GM18519 (cell line): ENCODE data around the gene EPHB2.

ENCODE experiments used
- ATAC-seq: cut with Tn5 transposase; IDR thresholded peaks from one replicate; pipeline ENCODE4 v1.9.1; 2021; ENCODE audit warnings: mild to moderate bottlenecking, moderate library complexity; ENCODE audit not compliant: unreplicated experiment, low FRiP score

EPHB2 gene

GRCh38 chr1:22749919-22750684 is 39.5 kb downstream of the EPHB2 start:
- ATAC-seq = no peak

DNA sequence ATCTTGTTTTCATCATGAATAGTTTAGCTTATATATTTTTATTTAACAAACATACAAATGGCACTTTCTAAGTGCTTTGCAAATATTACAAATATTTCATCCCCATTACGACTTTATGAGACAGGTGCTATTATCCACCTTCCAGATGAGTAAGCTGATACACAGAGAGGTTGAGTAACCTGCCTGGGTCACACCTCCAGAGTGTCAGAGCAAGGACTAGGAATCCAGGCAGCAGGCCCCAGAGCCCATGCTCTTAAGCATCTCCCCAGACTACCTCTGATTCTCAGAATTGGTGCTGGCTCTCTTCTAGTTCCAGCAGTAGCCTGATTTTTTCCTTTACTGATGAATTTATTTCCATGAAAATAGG is 40.0 kb downstream of the EPHB2 start:
- no peak for ATAC-seq

DNA sequence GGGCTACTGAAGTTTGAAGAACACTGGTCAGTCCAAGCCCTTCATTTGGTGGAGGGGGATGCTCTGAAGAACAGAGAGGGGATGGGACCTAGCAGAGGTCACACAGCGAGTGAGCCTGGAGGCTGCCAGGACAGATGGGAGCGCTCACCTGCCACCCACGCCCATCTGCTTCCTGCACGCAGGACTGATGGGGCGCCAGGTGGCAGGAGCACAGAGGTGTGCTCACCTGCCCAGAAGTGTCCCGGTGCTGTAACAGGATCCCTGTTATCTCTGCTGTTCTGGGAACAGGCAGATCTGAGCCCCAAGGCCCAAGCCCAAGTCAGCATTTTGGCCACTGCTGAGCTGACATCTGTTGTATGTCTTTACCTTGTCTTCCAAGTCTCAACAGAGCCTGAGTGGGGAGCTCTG is 40.5 kb downstream of the EPHB2 start:
- ATAC-seq = no peak

DNA sequence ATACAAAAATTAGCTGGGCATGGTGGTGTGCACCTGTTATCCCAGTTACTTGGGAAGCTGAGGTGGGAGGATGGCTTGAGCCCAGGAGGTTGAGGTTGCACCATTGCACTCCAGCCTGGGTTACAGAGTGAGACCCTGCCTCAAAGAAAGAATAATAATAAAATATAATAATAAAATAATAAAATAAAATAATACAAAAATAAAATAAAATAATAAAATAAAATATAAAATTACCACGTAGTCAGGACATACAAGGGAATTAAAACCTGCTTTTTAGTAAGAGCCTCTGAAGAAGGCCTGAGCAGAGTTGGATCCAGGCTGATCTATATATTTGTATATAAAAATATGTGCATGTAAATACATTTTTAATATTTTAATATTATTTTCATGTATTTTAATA is 41.7 kb downstream of the EPHB2 start:
- ATAC-seq = no peak

DNA sequence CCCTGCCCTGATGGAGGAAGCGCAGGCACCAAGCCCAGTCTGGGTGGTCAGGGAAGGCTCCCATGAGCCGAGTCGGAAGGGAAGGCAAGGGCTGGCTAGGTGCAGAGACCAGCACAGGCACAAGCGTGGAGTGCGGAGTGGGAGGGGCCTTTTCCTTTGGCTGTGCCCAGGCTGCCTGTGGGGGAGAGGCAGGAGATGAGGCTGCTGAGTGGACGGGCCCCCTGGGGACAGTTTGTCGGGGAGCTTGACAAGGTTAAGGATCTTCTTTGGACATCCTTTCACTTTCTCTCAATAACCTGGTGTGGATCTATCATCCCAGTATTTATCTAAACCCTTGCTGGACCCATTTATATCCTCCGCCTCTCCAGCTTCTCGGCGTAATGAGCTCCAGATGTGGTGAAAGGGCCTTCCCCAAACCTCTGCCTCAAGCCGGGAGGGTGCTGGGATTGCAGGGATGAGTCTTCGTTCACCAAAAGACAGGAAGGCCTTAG is 42.9 kb downstream of the EPHB2 start:
- no peak for ATAC-seq

GRCh38 chr1:22754106-22754768 is 43.6 kb downstream of the EPHB2 start:
- no peak for ATAC-seq

GRCh38 chr1:22754824-22755223 is 44.2 kb downstream of the EPHB2 start:
- no peak for ATAC-seq

DNA sequence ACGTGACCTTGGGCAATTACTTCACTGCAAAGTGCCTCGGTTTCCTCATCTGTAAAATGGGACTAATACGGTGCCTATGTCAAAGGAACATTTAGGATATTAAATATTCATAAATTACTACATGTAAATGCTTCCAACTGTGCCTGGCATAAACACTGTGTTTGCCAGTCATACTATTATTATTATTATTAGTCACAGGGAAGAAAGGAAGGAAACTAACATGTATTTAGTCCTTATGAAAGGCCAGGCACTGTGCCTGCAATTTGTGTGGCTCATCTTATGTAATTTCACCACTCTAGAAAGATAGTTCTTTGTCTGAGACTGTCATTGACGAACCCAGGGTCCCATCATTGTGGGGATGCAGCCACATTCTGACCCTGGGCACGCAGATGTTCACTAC is 45.0 kb downstream of the EPHB2 start:
- no peak for ATAC-seq

DNA sequence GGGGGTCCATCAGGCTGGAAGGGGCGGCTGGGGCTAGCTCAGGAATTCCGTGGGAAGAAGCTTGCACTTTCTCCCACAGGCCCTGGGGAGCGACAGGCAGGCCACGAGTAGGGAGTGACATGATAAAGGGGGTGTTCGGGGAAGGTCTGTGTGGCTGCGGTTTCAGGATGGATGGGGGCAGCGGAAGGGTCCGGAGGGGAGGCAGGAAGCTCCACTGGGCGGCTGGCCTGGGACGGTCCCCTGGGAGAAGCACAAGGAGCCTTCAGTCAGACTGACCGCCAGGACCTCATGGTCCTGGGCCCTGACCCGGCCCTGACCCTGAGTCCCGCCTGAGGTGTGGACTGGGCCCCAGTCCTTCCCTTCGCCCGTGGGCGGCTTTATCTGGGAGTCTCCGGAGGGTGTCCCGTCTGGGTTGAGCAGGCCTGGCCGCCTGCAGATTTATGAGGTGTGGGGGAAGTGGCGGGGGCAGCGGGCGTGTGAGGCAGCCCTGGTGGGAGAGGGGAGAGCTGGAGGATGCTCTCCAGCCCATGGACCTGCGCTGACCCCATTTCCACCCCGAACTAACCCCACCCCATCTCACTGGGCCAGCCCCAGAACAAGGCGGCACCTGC is 45.6 kb downstream of the EPHB2 start:
- ATAC-seq = no peak

GRCh38 chr1:22760455-22760854 is 49.8 kb downstream of the EPHB2 start:
- ATAC-seq = no peak

DNA sequence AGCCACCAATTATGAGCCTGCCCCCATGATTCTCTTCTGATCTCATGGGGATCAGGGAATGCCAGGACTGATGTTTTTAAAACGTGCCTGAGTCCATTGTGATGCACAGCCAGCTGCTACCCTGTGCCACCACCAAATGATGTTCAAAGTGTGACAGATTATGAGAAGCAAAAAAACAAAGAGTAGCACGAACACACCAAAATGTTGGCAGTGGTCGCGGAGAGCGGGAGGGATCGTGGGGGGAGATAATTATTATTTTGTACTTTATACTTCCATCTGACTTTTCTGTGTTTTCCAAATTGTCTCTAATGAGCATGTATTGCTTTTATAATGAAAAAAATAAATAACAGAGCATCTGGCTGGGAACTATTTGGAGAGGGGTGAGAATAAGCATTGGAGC is 50.5 kb downstream of the EPHB2 start:
- no peak for ATAC-seq

GRCh38 chr1:22761821-22762220 is 51.2 kb downstream of the EPHB2 start:
- no peak for ATAC-seq

GRCh38 chr1:22763487-22764200 is 53.0 kb downstream of the EPHB2 start:
- no peak for ATAC-seq

- ATAC-seq = no peak
These were observed 57.2 kb downstream of the EPHB2 start for GRCh38 chr1:22767852-22768251.

DNA sequence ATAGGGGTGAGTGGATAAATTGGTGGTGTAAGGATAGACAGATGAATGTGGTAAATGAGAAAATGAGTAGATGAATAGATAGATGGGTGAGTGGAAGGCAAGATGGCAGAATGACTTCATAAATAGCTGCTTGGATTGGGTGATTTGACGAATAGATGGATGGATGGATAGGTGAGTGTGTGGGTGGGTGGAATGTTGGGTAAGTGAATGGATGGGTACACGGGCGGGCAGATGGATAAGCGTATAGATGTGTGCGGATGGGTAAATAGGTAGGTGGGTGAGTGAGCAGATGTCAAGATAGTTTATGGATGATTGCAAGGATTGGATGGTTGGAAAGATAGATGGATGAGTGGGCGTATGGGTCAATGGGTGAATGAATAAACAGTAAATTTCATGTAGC is 59.3 kb downstream of the EPHB2 start:
- ATAC-seq = no peak

DNA sequence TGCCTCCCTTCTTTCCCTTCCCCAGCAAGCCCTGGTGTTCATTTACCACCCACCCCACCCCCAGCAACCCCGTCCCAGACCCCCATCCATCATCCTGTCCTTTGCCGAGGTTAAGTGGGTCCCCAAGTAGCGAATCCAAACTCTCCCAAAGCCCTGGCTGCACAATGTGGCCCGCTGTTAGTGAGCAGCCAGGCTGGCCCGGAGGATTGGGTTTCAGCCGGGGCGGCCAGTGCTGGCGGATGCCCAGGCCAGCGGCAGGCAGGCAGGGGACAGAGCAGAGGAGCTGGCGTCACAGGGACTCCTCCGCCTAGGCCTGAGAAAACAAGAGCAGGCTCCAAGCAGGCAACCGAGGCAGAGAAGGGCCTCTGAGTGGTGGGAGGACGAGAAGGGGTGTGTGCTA is 61.4 kb downstream of the EPHB2 start:
- no peak for ATAC-seq

DNA sequence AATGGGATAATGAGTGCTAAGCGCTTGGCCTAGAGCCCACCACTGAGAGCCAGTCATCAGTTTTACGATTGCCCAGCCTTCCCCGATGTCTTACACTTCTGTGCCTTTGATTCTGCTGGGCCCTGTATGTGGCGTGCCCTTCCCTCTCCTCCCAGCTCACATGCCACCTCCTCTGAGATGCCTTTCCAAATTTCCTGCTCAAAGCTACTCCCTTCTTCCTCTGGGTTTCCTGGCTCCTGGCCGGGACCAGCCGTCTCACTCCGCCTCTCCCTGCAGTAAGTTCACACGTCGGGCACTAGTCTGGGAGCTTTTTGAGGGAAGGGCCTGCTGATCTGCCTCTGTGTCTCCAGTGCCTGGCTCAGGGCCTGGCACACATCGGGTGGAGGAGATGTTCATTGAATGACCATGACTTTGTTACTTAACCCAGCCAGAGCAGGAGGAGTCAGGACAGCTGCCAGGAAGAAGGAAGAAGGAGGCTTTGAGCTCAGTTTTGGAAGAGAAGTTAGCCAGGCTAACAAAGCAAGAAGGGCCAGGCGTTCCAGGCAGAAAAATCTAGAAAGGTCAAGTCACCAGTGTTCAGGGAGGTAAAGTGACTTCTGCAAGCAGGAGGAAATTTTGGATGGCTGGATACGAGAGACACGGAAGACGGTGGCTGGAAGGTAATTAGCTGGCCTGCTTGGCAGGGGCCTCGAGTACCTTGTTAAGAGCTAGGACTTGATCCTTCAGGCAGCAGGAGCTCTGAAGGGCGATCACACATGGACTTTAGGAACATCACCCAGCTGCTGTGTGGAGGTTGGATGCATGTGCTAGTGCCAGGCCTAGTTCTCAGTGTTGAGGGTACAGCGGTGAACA is 63.6 kb downstream of the EPHB2 start:
- no peak for ATAC-seq

DNA sequence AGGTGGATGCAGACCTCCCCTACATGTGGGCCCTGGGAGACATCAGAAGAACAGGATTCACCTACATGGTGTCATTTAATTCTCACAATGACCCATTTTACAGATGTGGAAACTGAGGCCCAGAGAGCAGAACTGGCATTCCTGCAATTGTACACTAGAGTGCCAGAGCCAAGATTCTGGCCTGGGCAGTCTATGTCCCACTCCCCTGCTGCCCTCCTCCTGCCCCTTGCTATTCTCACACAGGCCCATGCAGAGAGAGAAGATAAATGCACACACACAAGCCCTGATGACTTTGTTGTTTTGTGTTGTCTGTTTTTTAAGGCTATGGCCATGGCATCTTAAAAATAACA is 64.2 kb downstream of the EPHB2 start:
- no peak for ATAC-seq

DNA sequence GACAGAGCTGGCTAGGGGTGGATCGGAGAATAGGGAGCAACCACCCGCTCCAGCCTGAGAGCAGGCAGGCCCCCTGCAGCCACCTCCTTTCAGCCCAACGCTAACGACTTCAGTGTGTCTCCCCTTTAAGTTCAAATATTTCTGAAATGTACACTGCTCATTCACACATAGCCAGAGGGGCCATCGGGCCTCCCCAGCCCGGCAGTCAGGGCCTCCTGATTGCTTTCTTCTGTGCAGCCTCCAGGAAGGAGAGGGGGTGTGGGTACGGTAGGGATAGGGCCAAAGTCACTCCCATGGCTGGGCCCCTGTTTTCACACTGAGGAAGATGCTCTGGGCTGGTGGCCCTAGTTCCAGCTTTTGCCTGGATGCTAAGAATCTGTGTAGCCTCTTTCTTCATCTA is 64.8 kb downstream of the EPHB2 start:
- no peak for ATAC-seq

DNA sequence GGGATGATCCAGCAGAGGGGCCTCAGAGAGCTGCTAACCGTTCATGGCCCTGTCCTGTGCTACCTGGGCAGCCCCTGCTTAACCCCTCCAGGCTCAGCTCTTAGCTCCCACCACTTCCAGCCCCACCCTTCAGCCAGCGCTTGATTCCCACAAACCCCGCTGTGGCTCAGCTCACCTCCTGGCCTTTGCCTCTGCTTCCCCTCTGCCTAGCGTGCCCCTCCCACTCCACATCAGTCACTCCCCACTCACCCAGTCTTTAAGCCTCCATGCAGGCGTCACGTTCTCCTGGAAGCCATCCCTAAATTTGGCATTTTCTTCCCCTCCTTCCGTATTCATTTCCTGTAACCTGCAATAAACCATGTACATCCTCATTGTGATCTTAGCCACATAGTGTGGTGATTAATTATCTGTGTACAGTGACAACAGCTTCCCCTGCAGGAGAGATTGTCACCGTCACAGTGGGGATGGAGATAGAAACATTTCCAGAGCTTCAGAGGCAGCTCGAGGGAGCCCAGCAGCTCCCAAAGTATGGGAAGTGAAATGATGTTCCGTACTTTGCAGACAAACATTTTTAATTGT is 65.5 kb downstream of the EPHB2 start:
- no peak for ATAC-seq
